B cell (primary cell): ENCODE measurements around the gene NTN3. TPM values are rescaled to one million over a fixed set of nuclear protein-coding genes. Genes with fewer than 3 reads are reported as not detected.

Source experiments
- ATAC-seq: fragments of 200-7000 bp; cut with Tn5 transposase; one replicate; pipeline ENCODE4 v1.10.0; 2021; ENCODE audit warnings: low read depth, mild to moderate bottlenecking, moderate number of reproducible peaks, moderate library complexity
- CTCF ChIA-PET: fragments of 350-600 bp; sonication (Branson Sonifier 250); formaldehyde crosslinking; loops from one replicate; lab custom pipeline; 2021; ENCODE audit warnings: antibody characterized with exemption, inconsistent platforms; lab: Charles Lee
- POLR2A ChIA-PET: fragments of 350-600 bp; sonication (Branson Sonifier 250); formaldehyde crosslinking; loops from one replicate; lab custom pipeline; 2021; ENCODE audit warnings: antibody characterized with exemption; lab: Charles Lee
- DNase-seq: peaks from one replicate; pipeline ENCODE4 v3.0.0; 2013
- H2AFZ ChIP-seq: 2 replicates; pipeline ENCODE4 v1.6.1; 2012; ENCODE audit warnings: mild to moderate bottlenecking, low read depth, low read length; ENCODE audit not compliant: insufficient read depth, poor library complexity, severe bottlenecking
- H3K27ac ChIP-seq, 2 donors: 1 replicate in 1 of 2; 2 replicates in 1 of 2; pipeline ENCODE4 v1.5.1; 2012 to 2013; ENCODE audit warnings: low read length in 2 of 2, mild to moderate bottlenecking in 2 of 2, moderate library complexity in 1 of 2
- H3K27me3 ChIP-seq, 4 experiments: fragments of 200-600 bp in 1 of 4; sonication (generic) in 1 of 4; replicated peaks in 1 of 4; 1 replicate in 2 of 4; 2 replicates in 2 of 4; pipeline versions ENCODE4 v1.6.1 to v1.7.0; 2013 to 2016; ENCODE audit warnings: low read length in 3 of 4, mild to moderate bottlenecking in 2 of 4, mixed read lengths in 1 of 4, moderate library complexity in 1 of 4; ENCODE audit not compliant: insufficient read depth in 4 of 4, control insufficient read depth in 3 of 4; ENCODE audit errors: control extremely low read depth in 1 of 4
- H3K36me3 ChIP-seq, 2 experiments: replicated peaks in 1 of 2; 1 replicate in 1 of 2; 2 replicates in 1 of 2; pipeline versions ENCODE4 v1.6.1 to v1.7.1; 2013; ENCODE audit warnings: low read length in 1 of 2; ENCODE audit not compliant: insufficient read depth in 2 of 2, control insufficient read depth in 1 of 2; ENCODE audit errors: control extremely low read depth in 1 of 2, extremely low read depth in 1 of 2
- H3K4me1 ChIP-seq, 2 donors: fragments of 200-600 bp in 1 of 2; sonication (generic) in 1 of 2; 1 replicate in 1 of 2; 2 replicates in 1 of 2; pipeline versions ENCODE4 v1.5.1 to v1.6.1; 2013 to 2017; ENCODE audit warnings: low read length in 2 of 2; ENCODE audit not compliant: control insufficient read depth in 2 of 2, insufficient read depth in 2 of 2
- H3K4me2 ChIP-seq: replicated peaks from 2 replicates; pipeline ENCODE3; 2012; ENCODE audit warnings: mild to moderate bottlenecking, low read depth, low read length; ENCODE audit not compliant: poor library complexity, severe bottlenecking
- H3K4me3 ChIP-seq, 5 experiments: fragments of 200-600 bp in 1 of 5; sonication (generic) in 1 of 5; 1 replicate in 3 of 5; 2 replicates in 2 of 5; pipeline versions ENCODE4 v1.5.1 to v1.7.0; 2011 to 2016; ENCODE audit warnings: low read length in 4 of 5, mild to moderate bottlenecking in 4 of 5, low read depth in 2 of 5, control low read depth in 1 of 5, moderate library complexity in 1 of 5; ENCODE audit not compliant: insufficient read depth in 1 of 5; ENCODE audit errors: control extremely low read depth in 1 of 5, extremely low read depth in 1 of 5
- H3K79me2 ChIP-seq: fragments of 200-600 bp; sonication (generic); one replicate; pipeline ENCODE4 v1.6.0; 2016; ENCODE audit warnings: low read length; ENCODE audit not compliant: control insufficient read depth, insufficient read depth
- H3K9ac ChIP-seq: fragments of 200-600 bp; sonication (generic); 2 replicates; pipeline ENCODE4 v1.6.1; 2017; ENCODE audit warnings: mild to moderate bottlenecking, low read length, moderate library complexity
- H3K9me3 ChIP-seq, 3 donors: one replicate each; pipeline versions ENCODE4 v1.6.1 to v1.7.1; 2013; ENCODE audit warnings: low read length in 2 of 3; ENCODE audit not compliant: control insufficient read depth in 2 of 3, insufficient read depth in 1 of 3; ENCODE audit errors: control extremely low read depth in 1 of 3
- H4K20me1 ChIP-seq: 2 replicates; pipeline ENCODE4 v1.6.0; 2012; ENCODE audit warnings: mild to moderate bottlenecking, low read length; ENCODE audit not compliant: insufficient read depth, control insufficient read depth, poor library complexity, severe bottlenecking
- H3K27ac Mint-ChIP-seq: one replicate; pipeline ENCODE4 v1.8.0; 2021; ENCODE audit warnings: mixed read lengths
- H3K27me3 Mint-ChIP-seq: one replicate; pipeline ENCODE4 v1.8.0; 2021; ENCODE audit warnings: mixed read lengths
- H3K4me1 Mint-ChIP-seq: one replicate; pipeline ENCODE4 v1.8.0; 2021; ENCODE audit warnings: mixed read lengths
- H3K4me3 Mint-ChIP-seq: one replicate; pipeline ENCODE4 v1.8.0; 2021; ENCODE audit warnings: mixed read lengths
- H3K9me3 Mint-ChIP-seq: one replicate; pipeline ENCODE4 v1.8.0; 2022; ENCODE audit warnings: mixed read lengths; ENCODE audit not compliant: insufficient read depth
- EZH2 ChIP-seq: IDR thresholded peaks from 2 replicates; pipeline ENCODE4 v1.6.1; 2012; ENCODE audit warnings: borderline replicate concordance, low read depth, mild to moderate bottlenecking, moderate library complexity, low read length; ENCODE audit not compliant: insufficient read depth, poor library complexity, severe bottlenecking
- WGBS: methylation state at CpG from one replicate; pipeline ENCODE4 v1.1.5; 2013; ENCODE audit warnings: missing lambda C conversion rate; ENCODE audit not compliant: insufficient coverage; 5-methylcytosine and 5-hydroxymethylcytosine counted together
- intact Hi-C: fragments of 100-400 bp; cut with micrococcal nuclease; formaldehyde crosslinking; loops from one replicate; pipeline ENCODE4 v1.10.0; 2022
- polyA plus RNA-seq: library from polyadenylated mRNA; depleted of rRNA; stranded (reverse); fragments of >200 nt; gene quantifications from 2 replicates; pipeline ENCODE4 v1.2.3, GENCODE V29; 2012
- total RNA-seq, 2 donors: library from RNA; stranded (reverse); fragments of 120-200 nt in 1 of 2; gene quantifications; 1 replicate in 1 of 2; 2 replicates in 1 of 2; pipeline versions ENCODE4 v1.2.3 to v1.2.4, GENCODE V29; 2013 to 2022
- TF ChIP-seq, protein P1 (sequence below): fragments of 200-600 bp; IDR thresholded peaks from one replicate; pipeline ENCODE4 v1.8.0; 2022; ENCODE audit warnings: antibody characterized with exemption, mild to moderate bottlenecking

NTN3 gene
- total and polyA plus RNA-seq, 2 donors (not counting 1 experiment from before 2014, with no cell fraction given) = not detected

DNA sequence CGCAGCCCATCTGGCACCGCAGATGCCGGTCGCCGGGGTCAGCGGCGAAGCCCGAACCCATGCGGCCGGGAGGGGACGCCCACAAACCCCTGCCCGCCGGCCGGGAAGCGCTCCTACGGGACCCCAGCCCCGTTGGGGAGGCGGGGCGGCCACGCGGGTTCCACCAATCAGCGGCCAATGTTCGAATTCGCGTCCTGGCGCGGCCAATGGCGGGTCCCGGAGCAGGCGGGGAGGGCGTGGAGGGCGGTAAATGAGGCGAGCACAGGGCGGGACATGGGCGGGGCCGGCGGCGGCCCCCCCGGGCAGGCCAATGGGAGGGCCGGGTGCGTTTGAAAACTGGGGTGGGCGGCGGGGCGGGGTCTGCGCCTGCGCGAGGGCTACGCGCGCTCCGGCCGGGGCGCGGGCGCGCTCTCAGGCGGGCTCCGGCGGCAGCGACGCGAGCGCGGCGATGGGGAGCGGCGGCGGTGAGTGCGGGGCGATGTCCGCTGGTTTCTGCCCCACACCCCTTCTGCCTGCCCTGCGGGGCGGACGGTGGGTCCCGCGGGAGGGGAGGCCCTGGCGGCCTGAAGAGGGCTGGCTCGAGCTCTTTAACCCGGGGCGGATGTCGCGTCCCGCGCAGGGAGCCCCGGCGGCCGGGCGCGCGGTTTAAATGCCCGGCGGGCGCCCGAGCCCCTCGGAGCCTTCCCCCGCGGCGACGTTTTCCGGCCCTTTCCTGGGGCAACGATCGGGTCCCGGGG is 41.9 kb upstream of the NTN3 start, which contains the start of gene CCNF:
TSS of gene CCNF (plus strand) at position 414 of the 737 bp plus-strand sequence. CDS start at position 449, 35 bp downstream.
- DNase-seq (peak; percentile 98), ATAC-seq (peak; percentile 97)
- Mint-ChIP-seq H3K27ac (peak within 1 kb of the TSS; percentile 85), H3K27me3 (no peaks in the 10 kb centered on the region), H3K9me3 (no peaks in the 10 kb centered on the region), H3K4me1 (peaks cover 13% of the 10 kb centered on the region), H3K4me3 (peak within 1 kb of the TSS; percentile 96)
- Histone ChIP-seq H3K9me3 (no peaks in the 10 kb centered on the region), H3K4me1 (peaks cover 9 to 17% of the 10 kb centered on the region in 2 donors), H4K20me1 (no peaks in the 10 kb centered on the region), H3K36me3 (peaks cover 0 to 10% of the 10 kb centered on the region in 2 experiments), H3K27ac (peak within 1 kb of the TSS in 1 of 2 donors; percentile 53), H3K9ac (peak within 1 kb of the TSS; percentile 69), H3K4me2 (peak within 1 kb of the TSS; percentile 95), H2AFZ (peak within 1 kb of the TSS; percentile 98), H3K27me3 (no peaks in the 10 kb centered on the region), H3K4me3 (peak within 1 kb of the TSS; percentile 45 to 84 (median 77)), H3K79me2 (peaks cover 17% of the 10 kb centered on the region)
- WGBS = under 1% methylated on average over 103 of the region's 103 CpGs
- POLR2A ChIA-PET = interaction anchor here (0.5 to 2.0 kb wide), 4 partner anchors 11 to 147 kb away, joined by 3 to 6 read pairs (median 3); partner anchors contain the start of gene TEDC2
- CTCF ChIA-PET = interaction anchor here (0.7 to 4.4 kb wide), 9 partner anchors 11 to 387 kb away, joined by 3 to 31 read pairs (median 5); partner anchors contain the start of gene TBC1D24
- no peak for TF ChIP-seq EZH2
- TF ChIP-seq, protein P1, sequence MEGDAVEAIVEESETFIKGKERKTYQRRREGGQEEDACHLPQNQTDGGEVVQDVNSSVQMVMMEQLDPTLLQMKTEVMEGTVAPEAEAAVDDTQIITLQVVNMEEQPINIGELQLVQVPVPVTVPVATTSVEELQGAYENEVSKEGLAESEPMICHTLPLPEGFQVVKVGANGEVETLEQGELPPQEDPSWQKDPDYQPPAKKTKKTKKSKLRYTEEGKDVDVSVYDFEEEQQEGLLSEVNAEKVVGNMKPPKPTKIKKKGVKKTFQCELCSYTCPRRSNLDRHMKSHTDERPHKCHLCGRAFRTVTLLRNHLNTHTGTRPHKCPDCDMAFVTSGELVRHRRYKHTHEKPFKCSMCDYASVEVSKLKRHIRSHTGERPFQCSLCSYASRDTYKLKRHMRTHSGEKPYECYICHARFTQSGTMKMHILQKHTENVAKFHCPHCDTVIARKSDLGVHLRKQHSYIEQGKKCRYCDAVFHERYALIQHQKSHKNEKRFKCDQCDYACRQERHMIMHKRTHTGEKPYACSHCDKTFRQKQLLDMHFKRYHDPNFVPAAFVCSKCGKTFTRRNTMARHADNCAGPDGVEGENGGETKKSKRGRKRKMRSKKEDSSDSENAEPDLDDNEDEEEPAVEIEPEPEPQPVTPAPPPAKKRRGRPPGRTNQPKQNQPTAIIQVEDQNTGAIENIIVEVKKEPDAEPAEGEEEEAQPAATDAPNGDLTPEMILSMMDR = no peak
- intact Hi-C loops = loop anchor here (1.0 kb wide), 4 partner anchors 31 to 161 kb away; partner anchors contain the start of genes RNPS1 and TEDC2
